Nephron (organoid): Measurements from ENCODE around the gene FKBP9.

ENCODE experiments used
- H3K27ac Mint-ChIP-seq, 3 experiments: 2 replicates each; pipeline ENCODE4 v1.8.0; 2020; ENCODE audit warnings: mixed read lengths in 3 of 3, mild to moderate bottlenecking in 2 of 3, moderate library complexity in 1 of 3
- H3K27me3 Mint-ChIP-seq: 2 replicates; pipeline ENCODE4 v1.8.0; 2021; ENCODE audit warnings: low read depth, mild to moderate bottlenecking, moderate library complexity, mixed read lengths
- H3K36me3 Mint-ChIP-seq: 2 replicates; pipeline ENCODE4 v1.8.0; 2020; ENCODE audit warnings: low read depth, mixed read lengths
- H3K4me1 Mint-ChIP-seq: 2 replicates; pipeline ENCODE4 v1.8.0; 2020; ENCODE audit warnings: mixed read lengths
- H3K4me3 Mint-ChIP-seq, 3 experiments: 2 replicates each; pipeline ENCODE4 v1.8.0; 2020; ENCODE audit warnings: mild to moderate bottlenecking in 3 of 3, mixed read lengths in 3 of 3, moderate library complexity in 2 of 3
- H3K9me3 Mint-ChIP-seq: 2 replicates; pipeline ENCODE4 v1.8.0; 2020; ENCODE audit warnings: mixed read lengths
- CTCF ChIP-seq, 3 experiments: fragments of 200-600 bp; sonication (generic); IDR thresholded peaks; one replicate each; pipeline ENCODE4 v1.5.0; 2021; ENCODE audit warnings: antibody characterized with exemption in 3 of 3; ENCODE audit not compliant: unreplicated experiment in 3 of 3

The FKBP9 gene

DNA sequence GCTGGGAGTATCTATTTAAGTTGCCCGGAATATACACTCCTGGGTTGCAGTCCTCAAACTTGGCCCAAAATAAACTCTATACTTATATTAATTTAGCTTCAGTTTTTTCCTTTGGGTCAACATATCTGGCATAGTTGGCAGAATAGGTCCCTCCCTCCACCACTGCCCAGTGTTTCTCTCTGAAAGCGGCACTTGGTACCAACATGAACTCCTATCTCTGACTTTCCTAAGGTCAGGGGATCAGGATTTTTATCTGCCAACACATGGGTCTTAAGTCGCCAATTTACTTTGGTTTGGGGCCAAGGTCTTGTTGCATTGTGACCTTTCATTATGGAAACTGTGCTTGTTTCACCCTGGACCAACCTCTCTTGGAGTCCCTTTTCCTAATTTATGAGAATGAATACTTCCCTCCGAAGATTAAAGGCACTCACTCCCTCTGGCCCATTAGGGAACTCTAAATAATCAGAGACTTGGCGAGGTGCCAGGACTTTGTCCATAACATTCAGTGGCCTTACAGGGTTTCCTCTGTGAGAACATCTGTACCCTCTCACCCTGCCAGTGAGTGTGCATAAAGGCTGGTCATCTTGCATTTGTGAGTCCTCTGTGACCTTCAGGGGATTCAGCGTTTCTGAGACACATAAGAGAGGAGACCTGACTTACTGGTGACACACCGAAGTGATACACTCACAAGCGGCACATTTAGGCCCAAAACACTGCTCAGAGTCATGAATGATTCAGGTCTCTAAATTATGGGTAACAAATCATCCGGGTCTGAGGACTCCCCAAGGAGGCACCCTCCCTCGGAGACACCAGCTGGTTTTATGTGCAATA, 19.7 kb upstream of the FKBP9 start:
- peaks cover 15% of the 10 kb centered on the region for H3K36me3 Mint-ChIP-seq
- no peak for TF ChIP-seq CTCF (IDR thresholded peaks at IDR 0.05; ENCODE audit: unreplicated experiment in 3 of 3)
- no peaks in the 10 kb centered on the region for H3K27me3 Mint-ChIP-seq

GRCh38 chr7:32941181-32941580, 16.1 kb upstream of the FKBP9 start:
- Mint-ChIP-seq H3K36me3 (peaks cover 13% of the 10 kb centered on the region), H3K4me3 (peak overlapping the region; percentile 92 to 99 (median 94))

More for the DNA sequence above, 19.7 kb upstream of the FKBP9 start:
- Mint-ChIP-seq H3K4me1 (peaks cover 49% of the 10 kb centered on the region), H3K27ac (peak overlapping the region; percentile 81 to 93 (median 92)), H3K4me3 (peak overlapping the region; percentile 34 to 65 (median 54)), H3K9me3 (no peaks in the 10 kb centered on the region)

DNA sequence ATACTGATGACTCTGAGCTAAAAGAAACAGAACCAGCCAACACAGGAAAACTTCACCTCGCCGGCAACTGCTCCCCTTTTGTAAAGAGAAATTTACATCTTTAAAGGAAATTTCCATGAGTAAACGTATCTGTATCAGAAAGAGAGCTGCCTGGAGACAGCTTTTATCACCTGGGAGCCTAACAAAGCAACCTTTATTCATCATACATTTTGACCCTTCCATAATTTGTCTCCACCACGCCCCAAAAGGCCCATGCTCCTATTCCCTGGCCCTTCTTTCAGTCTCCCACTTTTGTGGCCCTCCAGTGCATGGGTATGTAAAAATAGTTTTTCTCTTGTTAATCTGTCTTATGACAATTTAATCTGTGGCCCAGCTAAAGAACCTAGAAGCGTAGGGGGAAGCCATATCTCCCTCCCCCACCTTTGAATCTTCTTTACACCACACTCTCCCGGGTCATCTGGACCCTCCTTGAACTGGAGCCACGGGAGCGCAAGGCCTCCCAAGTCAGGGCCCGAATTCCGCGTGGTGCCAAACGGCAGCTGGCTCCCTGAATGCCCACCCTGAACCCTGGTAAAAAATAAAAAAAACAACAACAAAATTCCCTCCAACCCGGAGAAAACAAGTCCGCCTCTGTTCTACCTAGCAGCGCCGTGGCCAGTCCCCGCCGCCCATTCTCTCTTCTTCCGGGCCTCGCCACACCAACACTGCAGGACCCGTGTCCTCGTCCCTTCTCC, 15.4 kb upstream of the FKBP9 start:
- Mint-ChIP-seq H3K4me3 (peak overlapping the region; percentile 92 to 99 (median 94)), H3K36me3 (peaks cover 13% of the 10 kb centered on the region), H3K27me3 (no peaks in the 10 kb centered on the region), H3K4me1 (peaks cover 41% of the 10 kb centered on the region), H3K9me3 (peaks cover 12% of the 10 kb centered on the region), H3K27ac (peak overlapping the region; percentile 96 to 98 (median 96))
- TF ChIP-seq CTCF (IDR thresholded peaks at IDR 0.05; ENCODE audit: unreplicated experiment in 3 of 3): no peak

More at GRCh38 chr7:32941181-32941580, 16.1 kb upstream of the FKBP9 start:
- Mint-ChIP-seq H3K27ac (peak overlapping the region; percentile 96 to 98 (median 96)), H3K27me3 (no peaks in the 10 kb centered on the region), H3K9me3 (peaks cover 12% of the 10 kb centered on the region), H3K4me1 (peaks cover 45% of the 10 kb centered on the region)
- no peak for TF ChIP-seq CTCF (IDR thresholded peaks at IDR 0.05; ENCODE audit: unreplicated experiment in 3 of 3)

DNA sequence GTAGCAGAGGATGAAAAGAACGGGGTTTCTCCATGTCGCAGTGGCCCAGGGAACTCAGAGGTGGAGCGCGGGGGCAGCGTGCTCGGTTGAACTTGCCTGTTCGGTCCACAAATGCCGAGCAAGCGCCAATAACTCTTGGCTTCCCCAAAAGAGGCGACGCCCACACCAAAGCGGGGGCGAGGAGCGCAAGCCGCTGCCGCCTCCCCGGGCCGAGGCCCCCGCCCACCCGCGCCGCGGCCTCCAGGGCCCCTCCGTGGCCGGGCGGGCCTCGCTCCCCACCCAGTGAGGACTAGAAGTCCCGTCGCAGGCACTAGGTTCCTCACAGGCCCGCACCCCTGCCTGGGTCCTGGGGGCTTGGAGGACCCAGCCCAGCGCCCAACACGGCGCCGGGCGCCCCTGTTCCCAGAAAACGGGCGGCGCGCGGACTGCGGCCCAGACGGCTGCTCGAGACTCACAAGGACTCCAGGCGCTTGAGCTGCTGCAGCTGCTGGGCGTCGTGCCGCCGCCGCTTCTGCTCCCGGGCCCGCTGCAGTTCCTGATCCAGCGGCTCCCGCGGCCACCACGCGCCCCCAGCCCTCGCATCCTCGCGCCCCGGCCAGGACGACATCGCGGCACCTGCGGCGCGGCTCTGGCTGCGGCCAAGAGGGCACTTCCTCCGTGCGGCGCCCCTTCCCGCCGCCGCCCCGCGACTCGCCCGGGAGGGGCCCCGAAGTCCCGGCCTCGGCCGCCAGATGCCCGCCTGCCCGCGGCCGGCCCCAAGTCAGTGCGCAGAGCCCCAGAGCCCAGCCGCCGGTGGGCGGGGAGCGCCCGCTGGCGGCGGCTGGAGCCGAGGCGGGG, 14.6 kb upstream of the FKBP9 start:
- TF ChIP-seq CTCF (IDR thresholded peaks at IDR 0.05; ENCODE audit: unreplicated experiment in 3 of 3): peak; percentile 42 to 57 (median 46)
- H3K4me3 Mint-ChIP-seq: peak overlapping the region; percentile 92 to 99 (median 94)
- peaks cover 13% of the 10 kb centered on the region for H3K9me3 Mint-ChIP-seq
- H3K4me1 Mint-ChIP-seq: peaks cover 33% of the 10 kb centered on the region
- H3K27ac Mint-ChIP-seq: peak overlapping the region; percentile 96 to 98 (median 96)
- H3K27me3 Mint-ChIP-seq: no peaks in the 10 kb centered on the region
- peaks cover 13% of the 10 kb centered on the region for H3K36me3 Mint-ChIP-seq

GRCh38 chr7:32943252-32944030, 13.8 kb upstream of the FKBP9 start:
- H3K27ac Mint-ChIP-seq: peak overlapping the region in 2 of 3 experiments; percentile 79 to 81

More at GRCh38 chr7:32943252-32944030, 13.8 kb upstream of the FKBP9 start:
- peak overlapping the region; percentile 81 to 94 (median 85) for H3K4me3 Mint-ChIP-seq
- peaks cover 13% of the 10 kb centered on the region for H3K36me3 Mint-ChIP-seq
- H3K9me3 Mint-ChIP-seq: peaks cover 19% of the 10 kb centered on the region
- peaks cover 27% of the 10 kb centered on the region for H3K4me1 Mint-ChIP-seq
- no peaks in the 10 kb centered on the region for H3K27me3 Mint-ChIP-seq
- TF ChIP-seq CTCF (IDR thresholded peaks at IDR 0.05; ENCODE audit: unreplicated experiment in 3 of 3): no peak
